ENCODE results near the gene ADM2. TPM values are rescaled to one million over a fixed set of nuclear protein-coding genes. Genes with fewer than 3 reads are reported as not detected.
A peak's percentile ranks its signal among the peaks of the same experiment; 100 is the strongest.

Gene ADM2
- total and polyA plus RNA-seq, 2 of the 13 experiments (the other 11 are each of a cell fraction or from before 2014, with no cell fraction given), result 1.2 to 3.0 TPM

DNA sequence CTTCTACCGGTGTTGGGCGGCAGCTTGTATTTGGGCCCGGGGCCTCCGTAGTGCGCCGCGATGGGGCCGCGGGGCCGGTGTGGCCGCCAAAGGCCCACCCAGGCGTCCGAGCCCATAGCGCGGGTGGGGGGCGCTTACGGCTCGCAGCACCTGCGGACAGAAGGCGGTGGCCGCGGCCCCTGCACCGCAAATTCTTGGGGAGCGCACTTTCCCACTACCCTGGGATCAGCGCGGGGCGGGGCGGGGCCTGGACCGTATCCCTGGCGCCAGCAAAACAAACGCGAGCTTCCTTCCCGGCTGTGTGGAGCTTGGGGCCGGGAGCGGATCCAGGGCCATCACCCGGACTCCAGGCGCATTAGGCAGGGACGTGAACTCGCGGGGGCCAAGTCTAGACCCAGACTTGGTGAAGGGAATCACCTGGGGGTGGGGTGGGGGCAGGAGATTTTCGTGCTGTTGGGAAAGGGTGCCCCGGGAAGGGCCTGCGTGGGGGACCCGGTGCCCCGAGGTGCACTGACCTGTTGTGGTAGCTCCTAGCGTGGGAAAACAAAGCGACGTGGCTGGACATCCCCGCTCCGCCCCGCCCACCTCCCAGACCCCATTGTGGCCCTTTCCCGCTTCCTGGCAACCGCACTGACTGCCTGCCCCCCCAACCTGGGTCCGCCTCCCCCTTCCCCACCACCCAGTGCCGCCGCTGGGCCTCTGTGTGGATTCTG is 50.8 kb downstream of the ADM2 start (continued):
- no peak for TF ChIP-seq GABPA (IDR thresholded peaks at IDR 0.05; ENCODE audit: low read depth, low read length)
- TF ChIP-seq GABPA (CRISPR knock-in tag; IDR thresholded peaks at IDR 0.05; ENCODE audit: low read depth), result no peak
- no peak for TF ChIP-seq RFXAP (CRISPR knock-in tag; IDR thresholded peaks at IDR 0.05; ENCODE audit: borderline replicate concordance)
- no peak for TF ChIP-seq REST (IDR thresholded peaks at IDR 0.05; ENCODE audit: borderline replicate concordance in 1 of 2, low read depth in 1 of 2, low read length in 2 of 2)
- TF ChIP-seq ZNF607 (CRISPR knock-in tag; IDR thresholded peaks at IDR 0.05; ENCODE audit: borderline replicate concordance), result 0 out of 2 replicates have a peak, but pooled peaks have one; percentile 2
- TF ChIP-seq, protein P1, sequence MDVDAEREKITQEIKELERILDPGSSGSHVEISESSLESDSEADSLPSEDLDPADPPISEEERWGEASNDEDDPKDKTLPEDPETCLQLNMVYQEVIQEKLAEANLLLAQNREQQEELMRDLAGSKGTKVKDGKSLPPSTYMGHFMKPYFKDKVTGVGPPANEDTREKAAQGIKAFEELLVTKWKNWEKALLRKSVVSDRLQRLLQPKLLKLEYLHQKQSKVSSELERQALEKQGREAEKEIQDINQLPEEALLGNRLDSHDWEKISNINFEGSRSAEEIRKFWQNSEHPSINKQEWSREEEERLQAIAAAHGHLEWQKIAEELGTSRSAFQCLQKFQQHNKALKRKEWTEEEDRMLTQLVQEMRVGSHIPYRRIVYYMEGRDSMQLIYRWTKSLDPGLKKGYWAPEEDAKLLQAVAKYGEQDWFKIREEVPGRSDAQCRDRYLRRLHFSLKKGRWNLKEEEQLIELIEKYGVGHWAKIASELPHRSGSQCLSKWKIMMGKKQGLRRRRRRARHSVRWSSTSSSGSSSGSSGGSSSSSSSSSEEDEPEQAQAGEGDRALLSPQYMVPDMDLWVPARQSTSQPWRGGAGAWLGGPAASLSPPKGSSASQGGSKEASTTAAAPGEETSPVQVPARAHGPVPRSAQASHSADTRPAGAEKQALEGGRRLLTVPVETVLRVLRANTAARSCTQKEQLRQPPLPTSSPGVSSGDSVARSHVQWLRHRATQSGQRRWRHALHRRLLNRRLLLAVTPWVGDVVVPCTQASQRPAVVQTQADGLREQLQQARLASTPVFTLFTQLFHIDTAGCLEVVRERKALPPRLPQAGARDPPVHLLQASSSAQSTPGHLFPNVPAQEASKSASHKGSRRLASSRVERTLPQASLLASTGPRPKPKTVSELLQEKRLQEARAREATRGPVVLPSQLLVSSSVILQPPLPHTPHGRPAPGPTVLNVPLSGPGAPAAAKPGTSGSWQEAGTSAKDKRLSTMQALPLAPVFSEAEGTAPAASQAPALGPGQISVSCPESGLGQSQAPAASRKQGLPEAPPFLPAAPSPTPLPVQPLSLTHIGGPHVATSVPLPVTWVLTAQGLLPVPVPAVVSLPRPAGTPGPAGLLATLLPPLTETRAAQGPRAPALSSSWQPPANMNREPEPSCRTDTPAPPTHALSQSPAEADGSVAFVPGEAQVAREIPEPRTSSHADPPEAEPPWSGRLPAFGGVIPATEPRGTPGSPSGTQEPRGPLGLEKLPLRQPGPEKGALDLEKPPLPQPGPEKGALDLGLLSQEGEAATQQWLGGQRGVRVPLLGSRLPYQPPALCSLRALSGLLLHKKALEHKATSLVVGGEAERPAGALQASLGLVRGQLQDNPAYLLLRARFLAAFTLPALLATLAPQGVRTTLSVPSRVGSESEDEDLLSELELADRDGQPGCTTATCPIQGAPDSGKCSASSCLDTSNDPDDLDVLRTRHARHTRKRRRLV (CRISPR knock-in tag; IDR thresholded peaks at IDR 0.05), result no peak
- TF ChIP-seq LRRFIP1 (CRISPR knock-in tag; conservative IDR thresholded peaks at IDR 0.05), result no peak
- peak; percentile 62; the same call in 1 of the 2 replicates for TF ChIP-seq ZFY (CRISPR knock-in tag; IDR thresholded peaks at IDR 0.05)
- TF ChIP-seq ZNF790 (CRISPR knock-in tag; IDR thresholded peaks at IDR 0.05; ENCODE audit: borderline replicate concordance), result no peak
- TF ChIP-seq, protein P2, sequence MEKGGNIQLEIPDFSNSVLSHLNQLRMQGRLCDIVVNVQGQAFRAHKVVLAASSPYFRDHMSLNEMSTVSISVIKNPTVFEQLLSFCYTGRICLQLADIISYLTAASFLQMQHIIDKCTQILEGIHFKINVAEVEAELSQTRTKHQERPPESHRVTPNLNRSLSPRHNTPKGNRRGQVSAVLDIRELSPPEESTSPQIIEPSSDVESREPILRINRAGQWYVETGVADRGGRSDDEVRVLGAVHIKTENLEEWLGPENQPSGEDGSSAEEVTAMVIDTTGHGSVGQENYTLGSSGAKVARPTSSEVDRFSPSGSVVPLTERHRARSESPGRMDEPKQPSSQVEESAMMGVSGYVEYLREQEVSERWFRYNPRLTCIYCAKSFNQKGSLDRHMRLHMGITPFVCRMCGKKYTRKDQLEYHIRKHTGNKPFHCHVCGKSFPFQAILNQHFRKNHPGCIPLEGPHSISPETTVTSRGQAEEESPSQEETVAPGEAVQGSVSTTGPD (CRISPR knock-in tag; IDR thresholded peaks at IDR 0.05), result no peak
- no peak for TF ChIP-seq ZNF678 (CRISPR knock-in tag; IDR thresholded peaks at IDR 0.05)
- no peak for TF ChIP-seq ZNF143 (CRISPR knock-in tag; IDR thresholded peaks at IDR 0.05)
- TF ChIP-seq ZSCAN29 (CRISPR knock-in tag; conservative IDR thresholded peaks at IDR 0.05), result no peak
- TF ChIP-seq, protein P3, sequence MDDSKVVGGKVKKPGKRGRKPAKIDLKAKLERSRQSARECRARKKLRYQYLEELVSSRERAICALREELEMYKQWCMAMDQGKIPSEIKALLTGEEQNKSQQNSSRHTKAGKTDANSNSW (CRISPR knock-in tag; IDR thresholded peaks at IDR 0.05; ENCODE audit: borderline replicate concordance), result no peak
- TF ChIP-seq ZNF30 (CRISPR knock-in tag; IDR thresholded peaks at IDR 0.05), result no peak
- no peak for TF ChIP-seq BCL6 (CRISPR knock-in tag; IDR thresholded peaks at IDR 0.05)
- no peak for TF ChIP-seq ZNF33B (CRISPR knock-in tag; IDR thresholded peaks at IDR 0.05)

Measured in HepG2 (cell line).